GM06990 (cell line): Measurements from ENCODE around the gene TNFSF8.

Experiments
- DNase-seq: peaks from one replicate; pipeline ENCODE4 v3.0.0-alpha.2; 2011; ENCODE audit not compliant: insufficient read length; ENCODE audit errors: extremely low read depth
- H3K27me3 ChIP-seq: replicated peaks from 2 replicates; pipeline ENCODE4 v1.6.0; 2011; ENCODE audit warnings: low read length; ENCODE audit not compliant: control insufficient read depth, insufficient read depth
- H3K36me3 ChIP-seq: 2 replicates; pipeline ENCODE4 v1.5.1; 2011; ENCODE audit warnings: low read length; ENCODE audit not compliant: control insufficient read depth, insufficient read depth
- H3K4me3 ChIP-seq: replicated peaks from 2 replicates; pipeline ENCODE4 v1.5.1; 2011; ENCODE audit warnings: low read depth, mild to moderate bottlenecking, control low read depth, low read length
- TF ChIP-seq, protein P1 (sequence below): IDR thresholded peaks from 2 replicates; pipeline ENCODE4 v1.5.1; 2011; ENCODE audit warnings: low read length, control low read depth, mild to moderate bottlenecking, inconsistent platforms; ENCODE audit not compliant: insufficient read depth, poor library complexity, severe bottlenecking

TNFSF8 gene

DNA sequence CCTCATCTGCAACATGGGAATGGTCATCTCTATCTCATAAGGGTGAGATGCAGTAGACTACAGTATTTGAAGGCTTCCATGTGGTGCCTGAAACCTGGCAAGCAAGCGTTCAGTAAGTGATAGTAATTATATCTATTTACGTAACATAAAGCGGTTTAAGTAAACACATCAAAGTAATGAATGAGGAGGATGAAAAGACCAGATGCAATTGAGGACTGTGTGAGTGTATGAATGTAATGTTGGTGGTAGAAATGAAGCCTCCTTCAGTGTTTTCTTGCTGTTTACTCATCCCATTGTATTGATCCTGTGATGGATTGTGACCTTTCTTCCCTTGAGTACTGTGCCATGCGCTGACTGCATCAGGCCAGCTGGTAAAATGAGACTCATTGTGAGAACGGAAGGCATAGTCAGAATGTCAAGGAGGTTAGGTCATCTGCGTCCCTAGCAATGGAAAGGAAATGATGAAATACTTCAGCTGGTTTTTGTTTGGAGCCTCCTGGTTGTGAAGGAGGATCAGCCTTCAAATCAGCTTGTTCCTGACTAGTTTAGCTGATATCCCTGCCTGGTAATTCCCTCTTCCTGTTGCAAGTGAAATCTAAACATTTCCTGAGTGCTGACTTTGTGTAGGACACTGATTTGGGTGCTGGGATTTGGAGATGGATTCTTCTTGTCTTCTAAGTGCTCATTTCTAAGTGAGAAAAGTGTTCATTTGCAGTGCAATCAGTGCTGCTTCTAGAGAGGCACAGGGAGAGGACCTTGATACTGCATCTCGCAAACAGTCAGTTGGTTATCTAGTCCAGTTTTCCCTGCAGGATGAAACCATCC, 35.6 kb downstream of the TNFSF8 start:
- H3K36me3 ChIP-seq = no peaks in the 10 kb centered on the region
- TF ChIP-seq, protein P1, sequence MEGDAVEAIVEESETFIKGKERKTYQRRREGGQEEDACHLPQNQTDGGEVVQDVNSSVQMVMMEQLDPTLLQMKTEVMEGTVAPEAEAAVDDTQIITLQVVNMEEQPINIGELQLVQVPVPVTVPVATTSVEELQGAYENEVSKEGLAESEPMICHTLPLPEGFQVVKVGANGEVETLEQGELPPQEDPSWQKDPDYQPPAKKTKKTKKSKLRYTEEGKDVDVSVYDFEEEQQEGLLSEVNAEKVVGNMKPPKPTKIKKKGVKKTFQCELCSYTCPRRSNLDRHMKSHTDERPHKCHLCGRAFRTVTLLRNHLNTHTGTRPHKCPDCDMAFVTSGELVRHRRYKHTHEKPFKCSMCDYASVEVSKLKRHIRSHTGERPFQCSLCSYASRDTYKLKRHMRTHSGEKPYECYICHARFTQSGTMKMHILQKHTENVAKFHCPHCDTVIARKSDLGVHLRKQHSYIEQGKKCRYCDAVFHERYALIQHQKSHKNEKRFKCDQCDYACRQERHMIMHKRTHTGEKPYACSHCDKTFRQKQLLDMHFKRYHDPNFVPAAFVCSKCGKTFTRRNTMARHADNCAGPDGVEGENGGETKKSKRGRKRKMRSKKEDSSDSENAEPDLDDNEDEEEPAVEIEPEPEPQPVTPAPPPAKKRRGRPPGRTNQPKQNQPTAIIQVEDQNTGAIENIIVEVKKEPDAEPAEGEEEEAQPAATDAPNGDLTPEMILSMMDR = no peak
- H3K27me3 ChIP-seq = no peaks in the 10 kb centered on the region; the same call in 1 of the 2 replicates
- peak; percentile 13 for DNase-seq
- no peak overlapping the region for H3K4me3 ChIP-seq

DNA sequence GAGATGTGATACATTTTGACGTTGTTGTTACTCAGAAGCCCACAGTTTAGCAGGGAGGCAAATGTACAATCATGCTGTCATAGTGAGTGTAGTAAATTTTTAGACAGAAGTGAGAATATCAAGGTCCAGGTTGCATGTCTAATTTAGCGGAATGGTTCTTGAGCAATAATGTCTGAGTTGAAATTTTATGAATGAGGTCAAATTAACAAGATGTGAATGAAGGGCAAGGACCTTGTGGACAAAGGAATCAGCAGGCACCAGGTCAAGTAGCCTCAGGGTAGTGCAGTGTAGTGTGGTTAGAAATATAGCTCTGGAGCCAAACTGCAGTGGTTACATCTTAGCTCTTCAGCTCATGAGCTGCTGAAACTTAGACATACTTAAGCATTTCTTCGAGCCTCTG, 36.2 kb downstream of the TNFSF8 start:
- TF ChIP-seq, protein P1 = no peak
- Histone ChIP-seq H3K4me3 (no peak overlapping the region), H3K36me3 (no peaks in the 10 kb centered on the region), H3K27me3 (no peaks in the 10 kb centered on the region; the same call in 1 of the 2 replicates)
- DNase-seq = no peak

GRCh38 chr9:114893221-114894010, 37.0 kb downstream of the TNFSF8 start:
- TF ChIP-seq, protein P1 = no peak
- no peaks in the 10 kb centered on the region for H3K36me3 ChIP-seq
- no peaks in the 10 kb centered on the region; the same call in 1 of the 2 replicates for H3K27me3 ChIP-seq
- H3K4me3 ChIP-seq = no peak overlapping the region
- peak; percentile 21 for DNase-seq

DNA sequence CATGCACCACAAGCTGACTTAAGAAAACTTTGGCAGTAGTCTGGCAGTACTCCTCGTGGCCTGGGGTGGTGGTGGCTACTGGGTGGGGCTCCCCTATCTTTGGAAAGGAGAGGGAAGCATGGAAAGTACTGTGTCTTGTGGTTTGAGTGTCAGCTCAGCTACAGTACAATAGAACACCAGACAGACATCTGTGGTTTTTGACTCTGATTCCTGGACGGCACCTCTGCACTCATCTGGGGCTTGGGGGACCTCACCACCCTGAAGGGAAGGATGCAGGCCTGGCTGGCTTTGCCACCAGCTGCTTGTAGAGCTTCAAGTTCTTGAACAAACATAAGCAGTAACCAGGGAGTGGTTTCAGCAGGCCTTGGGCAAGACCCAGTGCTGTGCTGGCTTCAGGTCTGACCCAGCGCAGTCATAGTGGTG, 40.6 kb downstream of the TNFSF8 start:
- Histone ChIP-seq H3K4me3 (no peak overlapping the region), H3K27me3 (no peaks in the 10 kb centered on the region; the same call in 1 of the 2 replicates), H3K36me3 (no peaks in the 10 kb centered on the region)
- TF ChIP-seq, protein P1 = no peak
- no peak for DNase-seq

- no peak overlapping the region for H3K4me3 ChIP-seq
- no peaks in the 10 kb centered on the region; the same call in 1 of the 2 replicates for H3K27me3 ChIP-seq
- no peak for DNase-seq
These were observed 41.8 kb downstream of the TNFSF8 start for GRCh38 chr9:114888607-114889006.

More at GRCh38 chr9:114888607-114889006, 41.8 kb downstream of the TNFSF8 start:
- TF ChIP-seq, protein P1 = no peak
- no peaks in the 10 kb centered on the region for H3K36me3 ChIP-seq
